Measurements from ENCODE around the gene S100A3.
A peak's percentile ranks its signal among the peaks of the same experiment; 100 is the strongest.

S100A3 gene

GRCh38 chr1:153539395-153540093 is 9.5 kb downstream of the S100A3 start:
- no peak for DNase-seq (ENCODE audit: insufficient read length, low spot score)
- no peak for FAIRE-seq
- TF ChIP-seq POLR2A (IDR thresholded peaks at IDR 0.05; ENCODE audit: low read depth, low read length) = no peak

DNA sequence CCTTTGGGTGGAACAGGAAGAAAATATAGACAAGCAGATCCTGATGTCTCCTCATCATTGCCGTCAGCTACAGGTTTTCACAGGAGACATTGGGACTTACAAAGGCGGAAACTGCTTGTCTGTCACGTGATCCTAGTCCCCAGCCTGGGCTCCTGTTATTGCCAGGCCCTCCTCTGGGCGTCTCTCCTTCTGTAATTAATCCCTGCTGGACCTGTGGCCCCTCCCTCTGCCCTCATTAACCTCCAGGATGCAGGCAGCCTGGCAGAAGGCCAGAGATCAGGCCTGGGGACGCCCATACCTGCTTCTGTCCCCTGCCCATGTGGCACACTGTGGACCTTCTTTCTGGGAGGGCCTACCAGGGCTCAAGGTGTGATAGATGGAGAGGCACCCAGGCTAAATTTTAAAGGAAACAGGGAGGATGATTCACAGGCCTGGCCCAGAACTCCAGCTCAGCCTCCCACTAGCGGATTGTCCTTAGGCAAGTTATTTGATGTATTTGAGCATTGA is 10.7 kb downstream of the S100A3 start:
- FAIRE-seq (no peak), DNase-seq (ENCODE audit: insufficient read length, low spot score) (no peak)
- TF ChIP-seq POLR2A (IDR thresholded peaks at IDR 0.05; ENCODE audit: low read depth, low read length) = no peak

GRCh38 chr1:153537376-153537730 is 11.7 kb downstream of the S100A3 start:
- DNase-seq (ENCODE audit: insufficient read length, low spot score) (no peak), FAIRE-seq (no peak)
- no peak for TF ChIP-seq POLR2A (IDR thresholded peaks at IDR 0.05; ENCODE audit: low read depth, low read length)

DNA sequence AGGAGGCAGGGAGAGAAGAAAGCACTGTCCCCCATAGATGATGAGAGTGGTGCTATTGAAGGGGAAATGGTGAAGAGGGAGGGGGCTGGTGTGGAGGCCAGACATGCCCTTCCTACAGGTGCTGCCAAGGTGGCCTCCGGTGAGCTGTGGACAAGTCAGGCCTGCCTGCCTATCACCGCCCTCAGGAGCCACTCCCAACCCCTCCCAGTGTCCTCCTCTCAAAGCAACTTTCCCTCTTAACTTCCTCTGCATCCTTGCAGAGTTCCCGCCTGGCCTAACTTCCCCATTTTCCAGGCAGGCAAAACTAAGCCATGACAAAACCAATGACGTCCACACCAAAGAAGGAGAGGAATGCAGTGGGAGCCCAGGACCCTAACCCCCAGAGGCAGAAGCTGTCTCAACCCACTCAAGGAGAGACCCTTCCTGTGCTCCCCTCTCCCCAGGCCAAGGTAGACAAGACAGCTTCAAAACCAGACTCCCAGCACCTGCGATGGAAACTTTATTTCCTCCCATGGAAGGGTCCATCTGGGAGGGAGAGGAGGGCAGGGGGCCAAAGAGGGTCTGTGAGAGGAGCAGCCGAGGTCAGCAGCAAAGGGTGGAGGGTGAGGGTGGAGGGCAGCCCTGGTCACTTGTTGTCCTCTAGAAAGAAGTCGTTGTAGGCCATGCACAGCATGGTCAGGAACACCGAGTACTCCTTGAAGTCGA is 12.2 kb downstream of the S100A3 start:
- DNase-seq (ENCODE audit: insufficient read length, low spot score) (no peak), FAIRE-seq (no peak)
- no peak for TF ChIP-seq POLR2A (IDR thresholded peaks at IDR 0.05; ENCODE audit: low read depth, low read length)

DNA sequence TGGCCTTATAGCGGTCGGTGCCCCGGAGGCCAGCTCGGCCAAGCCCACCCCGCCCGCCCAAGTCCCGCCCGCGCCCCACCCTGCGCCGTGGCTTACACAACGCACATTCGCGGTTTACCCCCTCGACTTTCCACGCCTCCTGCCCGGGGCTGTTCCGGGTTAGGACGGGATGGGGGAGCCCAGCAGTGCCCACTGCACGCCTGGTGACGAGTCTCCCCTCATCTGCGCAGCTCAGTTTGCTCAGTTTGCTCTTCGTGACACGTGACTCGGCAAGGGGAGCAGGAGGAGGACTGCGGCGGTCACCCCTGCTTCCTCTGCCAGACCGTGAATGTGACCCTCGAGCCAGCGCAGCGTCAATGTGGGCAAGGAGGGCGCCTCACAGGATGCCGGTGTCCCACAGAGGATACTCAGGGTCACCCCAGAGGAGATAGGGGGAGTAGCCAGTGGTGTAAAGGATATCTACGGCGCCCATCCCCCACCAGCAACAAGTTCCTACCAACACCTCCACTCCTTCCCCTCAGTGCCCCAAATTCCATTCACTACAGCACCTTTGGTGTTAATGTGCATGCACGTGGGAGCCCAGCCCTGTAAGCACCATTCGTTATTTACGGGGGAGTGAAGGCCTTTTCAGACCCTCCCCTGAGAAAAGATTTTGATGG is 12.9 kb downstream of the S100A3 start:
- no peak for FAIRE-seq
- DNase-seq (ENCODE audit: insufficient read length, low spot score) = peak; percentile 86

GRCh38 chr1:153535242-153536011 is 13.6 kb downstream of the S100A3 start, which contains the start of gene S100A6:
Gene S100A6 (minus strand): TSS chr1:153535991. CDS start chr1:153535339, 652 bp downstream.
- TF ChIP-seq POLR2A (IDR thresholded peaks at IDR 0.05; ENCODE audit: low read depth, low read length) = peak; percentile 96
- no peak for DNase-seq (ENCODE audit: insufficient read length, low spot score)
- no peak for FAIRE-seq

More for the DNA sequence above, 12.9 kb downstream of the S100A3 start:
- TF ChIP-seq POLR2A (IDR thresholded peaks at IDR 0.05; ENCODE audit: low read depth, low read length) = peak; percentile 55; the same call in 1 of the 2 replicates

- no peak for FAIRE-seq
- TF ChIP-seq POLR2A (IDR thresholded peaks at IDR 0.05; ENCODE audit: low read depth, low read length) = no peak
Observed at GRCh38 chr1:153534925-153535241, 14.2 kb downstream of the S100A3 start.

GRCh38 chr1:153534226-153534924 is 14.7 kb downstream of the S100A3 start:
- no peak for TF ChIP-seq POLR2A (IDR thresholded peaks at IDR 0.05; ENCODE audit: low read depth, low read length)
- no peak for DNase-seq (ENCODE audit: insufficient read length, low spot score)
- FAIRE-seq = no peak

More at GRCh38 chr1:153534925-153535241, 14.2 kb downstream of the S100A3 start:
- DNase-seq (ENCODE audit: insufficient read length, low spot score) = no peak

- no peak for FAIRE-seq
- DNase-seq (ENCODE audit: insufficient read length, low spot score) = peak; percentile 91
- peak; percentile 75 for TF ChIP-seq POLR2A (IDR thresholded peaks at IDR 0.05; ENCODE audit: low read depth, low read length)
Observed at GRCh38 chr1:153533689-153534201, 15.3 kb downstream of the S100A3 start.

DNA sequence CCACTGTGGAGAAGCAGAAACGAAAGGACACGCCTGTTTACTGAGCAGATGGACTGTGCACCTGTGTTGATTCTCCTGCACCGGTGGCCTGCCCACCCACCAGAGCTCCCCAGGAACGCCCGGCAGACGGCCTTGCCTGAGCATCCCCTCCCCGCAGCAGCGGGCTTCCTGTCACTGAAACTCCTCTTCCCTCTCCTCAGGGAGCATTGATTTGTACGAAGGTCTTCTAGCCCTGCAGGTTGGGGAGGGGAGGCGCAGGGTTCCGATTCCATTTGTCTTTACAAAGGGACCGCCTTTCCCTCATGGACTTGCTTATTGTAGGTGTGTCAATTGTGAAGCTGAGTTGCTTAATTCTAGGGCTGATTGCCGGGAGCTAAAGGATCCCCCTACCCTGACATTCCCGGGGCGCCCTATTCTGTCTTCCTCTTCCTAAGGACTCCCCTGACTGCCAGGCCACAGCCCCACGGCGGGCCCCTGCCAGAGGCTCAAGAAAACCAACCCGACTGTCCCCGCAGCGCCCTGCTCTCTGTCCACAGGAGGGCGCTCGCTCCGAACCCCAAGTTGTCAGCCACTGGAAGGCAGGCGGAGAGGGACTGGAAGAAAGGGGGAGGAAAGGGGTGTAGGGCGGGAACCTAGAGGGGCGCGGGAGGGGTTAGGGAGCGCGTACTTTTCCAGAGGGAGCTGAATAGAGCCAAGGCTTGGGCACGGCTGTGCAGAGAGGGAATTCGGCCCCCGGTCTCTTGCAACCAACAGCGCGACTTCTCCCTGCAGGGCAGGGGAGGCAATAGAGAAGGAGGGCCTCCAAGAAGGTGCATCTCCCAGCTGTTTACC is 16.1 kb downstream of the S100A3 start:
- DNase-seq (ENCODE audit: insufficient read length, low spot score) (peak; percentile 82), FAIRE-seq (no peak)

DNA sequence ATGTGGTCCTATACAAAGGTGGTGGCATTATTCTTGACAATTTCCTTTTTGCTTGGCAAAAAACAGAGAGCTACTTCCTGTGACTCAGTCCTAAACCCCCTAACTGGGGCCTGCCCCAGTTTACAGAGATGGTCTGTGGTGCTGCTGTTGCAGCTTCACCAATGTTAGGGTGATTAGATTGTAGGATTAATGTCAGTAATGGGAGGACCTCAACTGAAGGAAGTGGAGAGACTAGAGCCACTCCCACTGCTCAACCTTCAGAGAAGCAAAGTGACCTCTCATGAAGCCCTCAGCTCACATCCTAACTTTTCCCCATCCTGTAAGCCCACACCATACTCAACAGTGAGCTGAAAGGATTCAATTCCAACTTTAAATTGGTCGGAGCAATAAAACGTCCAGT is 16.9 kb downstream of the S100A3 start:
- no peak for DNase-seq (ENCODE audit: insufficient read length, low spot score)
- no peak for TF ChIP-seq POLR2A (IDR thresholded peaks at IDR 0.05; ENCODE audit: low read depth, low read length)
- FAIRE-seq = no peak

More for the DNA sequence above, 16.1 kb downstream of the S100A3 start:
- TF ChIP-seq POLR2A (IDR thresholded peaks at IDR 0.05; ENCODE audit: low read depth, low read length) = peak; percentile 63

DNA sequence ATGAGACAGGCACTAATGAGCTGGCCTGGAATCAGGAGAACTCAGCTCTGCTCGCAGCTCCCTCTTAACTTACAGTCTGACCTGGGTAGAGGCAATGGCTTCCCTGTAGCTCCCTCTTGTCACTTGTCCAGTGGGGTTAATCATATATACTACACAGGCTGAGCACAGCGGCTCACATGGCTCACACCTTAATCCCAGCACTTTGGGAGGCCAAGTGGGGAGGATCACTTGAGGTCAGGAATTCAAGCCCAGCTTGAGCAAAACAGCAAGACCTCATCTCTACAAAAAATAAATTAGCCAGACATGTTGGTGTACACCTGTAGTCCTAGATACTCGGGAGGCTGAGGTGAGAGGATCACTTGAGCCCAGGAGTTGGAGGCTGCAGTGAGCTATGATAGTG is 17.4 kb downstream of the S100A3 start:
- TF ChIP-seq POLR2A (IDR thresholded peaks at IDR 0.05; ENCODE audit: low read depth, low read length) = no peak
- DNase-seq (ENCODE audit: insufficient read length, low spot score) (no peak), FAIRE-seq (no peak)

All from H54 (cell line).